ENCODE results near the gene MYCN. TPM values are rescaled to one million over a fixed set of nuclear protein-coding genes. Genes with fewer than 3 reads are reported as not detected.

MYCN gene
- total RNA-seq, 1 donor = 0.10 TPM

DNA sequence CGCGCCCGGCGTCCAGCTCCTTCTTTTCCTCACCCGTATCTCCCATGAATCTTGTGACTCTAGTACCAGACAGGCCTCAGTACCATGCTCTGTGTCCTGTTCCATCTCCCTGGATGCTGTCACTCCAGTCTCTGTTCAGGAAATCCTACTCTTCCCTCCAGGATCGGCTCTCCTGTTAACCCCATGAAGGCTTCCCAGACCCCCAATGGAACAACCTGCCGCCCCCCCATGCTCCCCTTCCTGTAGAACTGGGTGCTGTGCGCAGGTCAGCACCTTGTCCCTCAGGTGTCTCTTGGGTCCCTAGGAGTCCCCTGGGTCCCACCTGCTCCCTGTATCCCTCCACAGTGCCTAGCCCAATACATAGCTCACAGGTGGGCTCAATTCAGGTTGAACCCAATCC, 41.3 kb downstream of the MYCN start:
- no peaks in the 10 kb centered on the region for H3K9me3 ChIP-seq (ENCODE audit: low read depth, low read length)
- H3K4me1 ChIP-seq (ENCODE audit: insufficient read depth, low read length) = no peaks in the 10 kb centered on the region
- no peak overlapping the region for H3K4me3 ChIP-seq (ENCODE audit: low read length)
- H3K27me3 ChIP-seq (ENCODE audit: insufficient read depth, low read length) = no peaks in the 10 kb centered on the region

DNA sequence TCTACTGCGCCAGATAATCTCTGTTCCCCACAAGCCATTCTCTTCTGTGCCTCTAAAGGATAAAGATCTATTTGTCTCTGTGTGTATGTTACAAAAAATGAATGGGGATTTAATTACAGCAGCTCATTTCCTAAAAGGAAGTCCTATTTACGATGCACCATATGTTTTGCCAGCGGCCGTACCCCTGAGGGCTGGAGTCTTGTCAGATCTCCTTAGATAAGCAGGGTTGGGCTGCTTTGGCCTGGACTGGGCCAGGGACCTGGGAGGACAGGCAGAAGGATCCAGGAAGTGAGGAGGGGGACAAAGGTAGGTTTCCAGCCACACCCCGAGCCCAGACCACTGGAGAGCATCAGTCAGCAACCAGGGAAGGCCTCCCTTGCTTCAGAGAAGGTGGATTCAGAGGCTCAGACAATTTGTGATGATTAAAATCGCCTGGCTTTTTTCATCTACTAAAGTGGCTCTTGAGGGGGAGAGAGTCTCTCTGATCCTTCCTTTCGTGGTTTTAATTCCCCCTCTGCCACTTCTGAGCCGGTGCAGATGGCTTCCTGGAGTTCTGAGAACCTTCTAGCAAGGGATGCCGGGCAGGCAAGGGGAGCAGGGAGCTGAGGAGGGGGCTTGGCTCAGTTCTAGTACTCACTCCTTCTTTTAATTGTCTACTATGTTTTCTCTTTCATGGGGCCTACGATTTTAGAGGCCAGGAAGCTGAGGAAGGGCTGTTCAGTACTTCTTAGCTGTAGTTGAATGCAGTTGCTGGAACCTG, 42.1 kb downstream of the MYCN start:
- Histone ChIP-seq H3K4me1 (ENCODE audit: insufficient read depth, low read length) (no peaks in the 10 kb centered on the region), H3K9me3 (ENCODE audit: low read depth, low read length) (no peaks in the 10 kb centered on the region), H3K27me3 (ENCODE audit: insufficient read depth, low read length) (no peaks in the 10 kb centered on the region), H3K4me3 (ENCODE audit: low read length) (no peak overlapping the region)

DNA sequence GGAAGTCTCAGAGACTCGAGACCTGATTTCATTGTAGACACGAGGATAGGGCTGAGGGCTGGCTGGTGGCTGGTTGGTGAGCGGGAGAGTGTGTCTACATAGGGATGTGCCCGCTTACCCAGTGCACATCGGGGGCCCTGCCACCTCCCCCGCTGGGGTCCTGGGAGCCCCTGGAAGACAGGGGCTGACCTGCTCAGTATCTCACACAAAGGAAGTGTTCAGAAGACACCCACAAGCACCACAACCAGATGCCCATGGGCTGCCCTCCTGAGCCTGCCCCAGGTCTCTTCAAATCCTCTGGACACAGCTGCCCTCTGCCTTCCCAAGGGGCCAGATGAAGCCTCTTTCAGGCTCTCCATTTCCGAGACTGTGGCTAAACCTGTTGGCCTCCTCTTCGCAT, 43.1 kb downstream of the MYCN start:
- Histone ChIP-seq H3K9me3 (ENCODE audit: low read depth, low read length) (no peaks in the 10 kb centered on the region), H3K4me3 (ENCODE audit: low read length) (no peak overlapping the region), H3K4me1 (ENCODE audit: insufficient read depth, low read length) (no peaks in the 10 kb centered on the region), H3K27me3 (ENCODE audit: insufficient read depth, low read length) (no peaks in the 10 kb centered on the region)

DNA sequence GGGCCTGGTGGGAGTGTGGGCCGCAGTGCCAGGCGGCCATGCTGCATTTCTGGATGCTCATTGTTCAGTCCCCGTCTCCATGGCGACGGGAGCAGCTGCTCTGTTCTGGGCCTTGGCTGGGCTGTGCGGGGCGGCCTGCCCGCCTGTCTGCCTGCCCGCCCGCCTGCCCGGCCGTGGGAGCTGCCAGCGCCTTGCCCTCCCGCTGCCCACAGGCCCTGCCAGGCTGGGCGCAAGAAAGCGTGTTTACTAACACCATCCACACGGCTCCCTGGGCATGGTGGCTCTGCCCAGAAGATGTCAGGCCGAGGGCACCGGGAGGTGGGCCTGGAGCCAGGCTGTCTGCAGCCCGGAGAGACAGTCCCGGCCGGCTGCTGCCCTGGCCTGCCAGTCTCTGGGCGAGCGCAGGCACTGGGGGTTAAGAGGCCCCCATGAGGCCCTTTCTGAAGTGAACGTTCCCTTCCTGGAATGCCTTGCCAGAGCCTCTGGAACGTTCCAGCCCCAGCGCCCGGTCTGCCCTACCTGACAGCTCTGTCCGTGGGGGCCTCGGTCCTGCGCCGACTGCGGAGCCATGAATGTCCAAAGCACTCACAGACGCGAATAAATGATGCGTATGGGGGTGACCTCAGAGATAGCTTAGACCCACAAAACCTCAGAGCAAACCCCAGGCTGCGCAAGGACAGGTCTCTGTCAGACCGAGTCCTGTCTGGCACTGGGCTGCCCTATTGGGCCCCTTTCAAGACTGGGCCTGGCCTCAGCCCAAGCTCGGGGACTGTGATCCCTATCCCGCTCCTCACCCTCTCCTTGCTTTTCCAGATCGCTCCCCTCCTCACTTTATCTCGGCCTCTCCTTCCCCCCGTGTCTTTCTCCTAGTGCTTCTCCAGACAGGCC, 44.3 kb downstream of the MYCN start:
- Histone ChIP-seq H3K4me1 (ENCODE audit: insufficient read depth, low read length) (no peaks in the 10 kb centered on the region), H3K27me3 (ENCODE audit: insufficient read depth, low read length) (no peaks in the 10 kb centered on the region), H3K9me3 (ENCODE audit: low read depth, low read length) (no peaks in the 10 kb centered on the region), H3K4me3 (ENCODE audit: low read length) (no peak overlapping the region)

DNA sequence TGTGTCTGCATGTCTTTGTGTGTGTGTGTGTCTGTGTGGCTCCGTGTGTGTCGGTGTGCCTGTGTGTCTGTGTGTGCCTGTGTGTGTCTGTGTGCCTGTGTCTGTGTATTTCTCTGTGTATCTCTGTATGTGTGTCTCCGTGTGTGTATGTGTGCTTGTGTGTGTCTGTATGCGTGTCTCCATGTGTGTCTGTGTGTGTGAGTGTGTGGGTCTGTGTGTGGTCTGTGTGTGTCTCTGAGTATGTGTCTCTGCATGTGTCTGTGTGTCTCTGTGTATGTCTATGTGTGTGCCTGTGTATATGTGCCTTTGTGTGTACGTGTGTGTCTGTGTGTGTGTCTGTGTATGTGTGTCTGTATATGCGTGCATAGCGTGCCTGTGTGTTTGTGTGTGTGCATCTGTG, 45.2 kb downstream of the MYCN start:
- H3K9me3 ChIP-seq (ENCODE audit: low read depth, low read length) = no peaks in the 10 kb centered on the region
- H3K4me1 ChIP-seq (ENCODE audit: insufficient read depth, low read length) = no peaks in the 10 kb centered on the region
- no peaks in the 10 kb centered on the region for H3K27me3 ChIP-seq (ENCODE audit: insufficient read depth, low read length)
- no peak overlapping the region for H3K4me3 ChIP-seq (ENCODE audit: low read length)

DNA sequence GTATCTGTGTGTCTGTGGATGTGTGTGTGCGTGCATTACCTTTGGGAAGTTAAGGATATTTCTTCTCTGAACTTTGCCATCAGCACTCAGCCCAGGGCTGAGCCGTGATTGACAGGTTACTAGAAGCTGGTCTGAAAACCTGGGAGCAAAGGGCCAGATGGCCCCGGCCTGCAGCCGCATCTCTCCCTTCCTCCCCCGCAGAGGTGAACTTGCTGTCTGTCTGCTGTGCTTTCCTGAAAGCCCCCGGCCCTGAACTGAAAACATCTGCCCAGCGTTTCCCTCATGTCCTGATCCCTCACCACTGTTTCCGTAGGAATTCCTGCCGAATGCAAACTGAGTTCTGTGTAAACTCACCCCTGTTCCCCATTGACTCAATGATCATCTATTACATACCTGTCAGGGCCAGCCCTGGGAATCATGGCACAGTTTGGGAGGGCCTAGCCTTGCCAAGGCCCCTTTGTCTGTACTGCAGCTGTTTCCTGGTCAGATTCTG, 45.8 kb downstream of the MYCN start:
- no peaks in the 10 kb centered on the region for H3K4me1 ChIP-seq (ENCODE audit: insufficient read depth, low read length)
- H3K9me3 ChIP-seq (ENCODE audit: low read depth, low read length) = no peaks in the 10 kb centered on the region
- H3K4me3 ChIP-seq (ENCODE audit: low read length) = no peak overlapping the region
- no peaks in the 10 kb centered on the region for H3K27me3 ChIP-seq (ENCODE audit: insufficient read depth, low read length)

DNA sequence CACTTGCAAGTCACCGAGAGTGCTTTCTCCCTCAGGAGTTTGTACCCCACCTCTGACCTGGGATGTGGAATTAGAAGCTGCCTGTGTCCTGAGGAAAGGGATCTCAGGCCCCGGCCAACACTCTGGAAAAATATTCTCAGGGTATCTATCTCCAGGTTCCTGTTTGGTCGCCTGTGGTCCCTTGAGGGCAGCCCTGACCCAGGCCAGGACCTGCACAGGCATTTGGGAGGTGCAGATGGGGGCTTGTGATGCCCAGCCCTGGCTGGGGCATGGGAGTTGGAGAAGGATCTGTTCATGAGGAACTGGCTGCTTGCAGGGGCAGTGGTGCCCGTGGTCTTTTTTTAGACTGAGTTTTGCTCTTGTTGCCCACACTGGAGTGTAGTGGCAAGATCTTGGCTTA, 46.3 kb downstream of the MYCN start:
- H3K4me3 ChIP-seq (ENCODE audit: low read length) = no peak overlapping the region
- no peaks in the 10 kb centered on the region for H3K4me1 ChIP-seq (ENCODE audit: insufficient read depth, low read length)
- H3K9me3 ChIP-seq (ENCODE audit: low read depth, low read length) = no peaks in the 10 kb centered on the region
- no peaks in the 10 kb centered on the region for H3K27me3 ChIP-seq (ENCODE audit: insufficient read depth, low read length)

DNA sequence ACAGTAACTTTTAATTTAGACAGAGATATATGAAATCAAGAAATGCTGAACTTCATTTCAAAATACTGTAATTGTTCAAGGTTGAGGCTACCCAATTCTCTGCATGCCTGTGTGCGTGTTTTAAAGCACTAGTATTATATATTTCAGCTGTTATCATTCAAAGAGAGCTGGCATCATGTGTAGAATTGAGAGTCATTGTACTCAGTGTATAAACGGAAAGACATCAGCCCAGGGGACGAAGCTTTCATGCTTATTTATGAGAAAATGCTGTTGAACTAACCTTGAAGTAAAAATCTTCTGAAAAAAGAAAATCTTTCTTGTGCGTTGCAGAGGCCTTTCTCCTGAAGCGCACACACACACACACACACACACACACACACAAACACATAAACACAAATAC, 48.4 kb downstream of the MYCN start:
- Histone ChIP-seq H3K9me3 (ENCODE audit: low read depth, low read length) (no peaks in the 10 kb centered on the region), H3K27me3 (ENCODE audit: insufficient read depth, low read length) (no peaks in the 10 kb centered on the region), H3K4me1 (ENCODE audit: insufficient read depth, low read length) (no peaks in the 10 kb centered on the region), H3K4me3 (ENCODE audit: low read length) (no peak overlapping the region)

DNA sequence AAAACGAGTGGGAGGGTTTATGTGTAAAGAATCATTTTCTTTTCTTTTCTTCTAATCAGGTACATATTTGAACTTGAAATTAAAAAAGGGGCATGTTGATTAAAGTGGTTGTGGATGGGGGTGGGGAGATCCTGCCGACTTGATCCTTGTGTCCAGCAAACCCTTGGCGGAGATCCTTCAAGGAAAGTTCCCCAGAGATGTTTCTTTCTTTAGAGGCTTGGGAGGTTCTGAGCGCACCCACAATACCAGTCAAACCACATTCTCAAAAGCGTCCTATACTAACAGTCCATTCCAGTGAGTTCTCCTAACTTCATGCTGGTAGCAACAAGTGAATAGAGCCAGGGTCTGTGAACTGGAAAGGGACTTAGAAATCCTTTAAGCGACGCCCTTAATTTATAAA, 49.2 kb downstream of the MYCN start:
- H3K9me3 ChIP-seq (ENCODE audit: low read depth, low read length) = no peaks in the 10 kb centered on the region
- H3K4me3 ChIP-seq (ENCODE audit: low read length) = no peak overlapping the region
- no peaks in the 10 kb centered on the region for H3K4me1 ChIP-seq (ENCODE audit: insufficient read depth, low read length)
- H3K27me3 ChIP-seq (ENCODE audit: insufficient read depth, low read length) = no peaks in the 10 kb centered on the region

DNA sequence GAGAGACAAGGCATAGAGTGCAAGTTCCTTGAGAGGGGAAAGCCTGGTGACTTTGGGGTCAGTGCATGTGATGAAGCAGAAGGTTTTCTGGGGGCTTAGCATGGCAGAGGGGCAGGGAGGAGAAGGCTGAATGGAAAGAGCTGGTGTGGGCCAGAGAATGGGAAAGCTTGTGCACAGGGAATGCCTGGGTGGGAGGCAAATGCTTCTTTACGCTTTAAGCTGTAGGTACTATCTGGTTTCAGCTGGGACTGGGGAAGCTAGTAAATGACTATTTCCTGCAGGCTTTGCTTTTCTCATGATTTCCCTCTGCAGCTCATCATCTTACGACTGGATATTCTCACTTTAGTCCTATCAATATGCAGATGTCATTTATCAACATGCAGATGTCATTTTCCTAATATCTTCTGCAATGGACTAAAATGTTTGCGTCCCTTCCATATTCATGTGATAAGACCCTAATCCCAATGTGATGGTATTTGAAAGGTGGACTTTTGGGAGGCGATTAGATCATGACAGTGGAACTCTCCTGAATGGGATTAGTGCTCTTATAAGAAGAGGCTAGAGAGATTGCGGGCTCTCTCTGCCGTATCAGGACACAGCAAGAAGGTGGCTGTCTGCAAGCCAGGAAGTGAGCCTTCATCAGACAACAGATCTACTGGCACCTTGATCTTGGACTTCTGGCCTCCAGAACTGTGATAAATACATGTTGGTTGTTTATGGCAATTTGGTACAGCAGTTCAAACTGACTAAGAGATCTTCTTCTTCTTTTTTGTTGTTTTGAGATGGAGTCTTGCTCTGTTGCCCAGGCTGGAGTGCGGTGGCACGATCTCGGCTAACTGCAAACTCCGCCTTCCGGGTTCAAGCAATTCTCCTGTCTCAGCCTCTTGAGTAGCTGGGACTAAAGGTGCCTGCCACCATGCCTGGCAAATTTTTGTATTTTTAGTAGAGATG, 50.1 kb downstream of the MYCN start:
- no peaks in the 10 kb centered on the region for H3K9me3 ChIP-seq (ENCODE audit: low read depth, low read length)
- H3K4me3 ChIP-seq (ENCODE audit: low read length) = no peak overlapping the region
- H3K27me3 ChIP-seq (ENCODE audit: insufficient read depth, low read length) = no peaks in the 10 kb centered on the region
- H3K4me1 ChIP-seq (ENCODE audit: insufficient read depth, low read length) = no peaks in the 10 kb centered on the region

DNA sequence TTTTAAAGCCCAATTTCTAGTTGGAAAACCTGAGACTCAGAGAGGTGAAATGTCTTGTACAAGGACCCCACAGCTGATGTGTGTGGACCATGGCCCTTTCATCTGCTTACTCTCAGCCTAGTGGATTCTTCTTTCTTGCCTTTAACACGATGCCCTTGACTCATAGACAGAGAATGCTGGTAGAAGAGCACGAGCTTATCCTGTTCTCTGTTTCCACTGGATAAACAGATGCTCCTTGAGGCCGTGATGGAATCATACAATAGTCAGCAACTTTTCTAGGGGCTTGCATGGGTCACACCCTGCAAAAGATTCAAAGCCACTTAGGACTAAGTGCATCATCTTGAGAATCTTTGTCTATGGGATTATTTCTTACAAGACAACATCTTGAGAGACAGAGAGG, 50.9 kb downstream of the MYCN start:
- H3K4me1 ChIP-seq (ENCODE audit: insufficient read depth, low read length) = no peaks in the 10 kb centered on the region
- no peaks in the 10 kb centered on the region for H3K27me3 ChIP-seq (ENCODE audit: insufficient read depth, low read length)
- H3K4me3 ChIP-seq (ENCODE audit: low read length) = no peak overlapping the region
- H3K9me3 ChIP-seq (ENCODE audit: low read depth, low read length) = no peaks in the 10 kb centered on the region

DNA sequence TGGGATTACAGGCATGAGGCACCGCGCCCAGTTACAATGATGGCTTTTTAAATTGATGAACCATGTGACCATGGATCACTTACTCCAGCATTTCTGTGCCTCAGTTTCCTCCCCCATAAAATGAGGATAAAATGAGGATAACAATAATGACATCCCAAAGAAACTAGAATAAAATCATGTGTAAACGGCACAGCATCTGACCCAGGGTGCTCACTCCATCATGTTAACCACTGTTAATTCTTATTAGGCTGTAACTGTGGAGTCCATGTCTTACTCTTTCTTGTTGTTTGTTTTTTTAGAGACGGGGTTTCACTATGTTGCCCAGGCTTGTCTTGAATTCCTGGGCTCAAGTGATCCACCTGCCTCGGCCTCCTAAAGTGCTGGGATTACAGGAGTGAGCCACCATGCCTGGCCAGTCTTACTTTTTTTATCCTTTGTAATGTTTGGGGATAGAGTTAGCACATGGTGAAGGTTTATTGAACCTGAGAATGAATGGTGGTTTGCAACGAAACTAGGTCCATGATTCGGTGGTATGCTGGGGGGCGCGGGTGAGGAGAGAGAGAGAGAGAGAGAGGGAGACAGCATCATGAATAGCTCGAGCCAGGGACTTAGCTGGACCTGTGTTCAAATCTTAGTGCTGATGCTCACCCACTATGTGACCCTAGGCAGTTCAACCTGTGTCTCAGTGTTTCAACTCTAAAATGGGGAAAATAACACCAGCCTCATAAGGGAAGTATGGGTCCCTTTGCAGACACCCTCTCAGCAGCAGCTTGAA, 52.3 kb downstream of the MYCN start:
- Histone ChIP-seq H3K4me3 (ENCODE audit: low read length) (no peak overlapping the region), H3K27me3 (ENCODE audit: insufficient read depth, low read length) (no peaks in the 10 kb centered on the region), H3K9me3 (ENCODE audit: low read depth, low read length) (no peaks in the 10 kb centered on the region), H3K4me1 (ENCODE audit: insufficient read depth, low read length) (no peaks in the 10 kb centered on the region)

DNA sequence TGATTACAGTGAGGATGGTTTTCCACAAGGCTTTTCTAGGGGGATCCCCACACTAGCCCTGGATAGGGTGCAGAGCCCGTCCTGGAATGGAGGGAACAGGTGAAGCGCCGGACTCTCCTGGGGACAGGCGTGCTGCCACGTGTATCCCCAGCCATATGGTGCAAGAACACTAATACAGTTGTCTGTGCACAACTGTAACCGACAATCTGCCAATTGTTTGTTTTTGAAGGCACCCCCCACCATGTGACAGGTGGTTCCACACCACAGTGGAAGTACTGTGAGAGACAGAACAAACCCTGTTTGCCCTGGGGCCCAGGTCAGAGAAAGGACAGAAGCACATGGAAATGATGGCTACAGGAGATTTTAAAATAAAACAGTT, 52.9 kb downstream of the MYCN start:
- H3K4me1 ChIP-seq (ENCODE audit: insufficient read depth, low read length) = no peaks in the 10 kb centered on the region
- H3K9me3 ChIP-seq (ENCODE audit: low read depth, low read length) = no peaks in the 10 kb centered on the region
- no peaks in the 10 kb centered on the region for H3K27me3 ChIP-seq (ENCODE audit: insufficient read depth, low read length)
- no peak overlapping the region for H3K4me3 ChIP-seq (ENCODE audit: low read length)

DNA sequence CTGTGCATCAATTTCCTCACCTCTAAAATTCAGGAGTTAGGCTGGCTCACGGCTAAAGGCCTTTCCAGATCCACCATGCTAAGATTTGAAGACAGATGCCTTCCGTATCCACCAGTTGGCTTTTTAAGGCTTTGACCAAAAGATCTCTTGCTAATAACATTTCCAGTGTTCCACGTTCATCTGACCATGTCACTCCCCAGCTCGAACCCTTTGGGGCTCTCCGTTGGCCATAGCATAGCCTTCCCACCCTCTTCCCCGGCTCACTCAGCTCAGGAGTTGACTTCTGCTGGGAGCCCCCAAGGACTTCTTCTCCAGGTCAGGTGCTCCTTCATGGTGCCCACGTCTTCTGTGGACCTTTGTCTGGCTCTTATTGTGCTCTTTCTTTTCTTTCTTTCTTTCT, 53.3 kb downstream of the MYCN start:
- Histone ChIP-seq H3K9me3 (ENCODE audit: low read depth, low read length) (no peaks in the 10 kb centered on the region), H3K4me1 (ENCODE audit: insufficient read depth, low read length) (no peaks in the 10 kb centered on the region), H3K4me3 (ENCODE audit: low read length) (no peak overlapping the region), H3K27me3 (ENCODE audit: insufficient read depth, low read length) (no peaks in the 10 kb centered on the region)

All from mononuclear cell (primary cell).